Measurements from ENCODE around the gene FHAD1. TPM values are rescaled to one million over a fixed set of nuclear protein-coding genes. Genes with fewer than 3 reads are reported as not detected.

FHAD1 gene
- total and polyA plus RNA-seq, 9 of the 15 experiments (the other 6 are each of a cell fraction or from before 2014, with no cell fraction given), result 0.32 to 2.1 (median 1.5) TPM; not detected in 1

DNA sequence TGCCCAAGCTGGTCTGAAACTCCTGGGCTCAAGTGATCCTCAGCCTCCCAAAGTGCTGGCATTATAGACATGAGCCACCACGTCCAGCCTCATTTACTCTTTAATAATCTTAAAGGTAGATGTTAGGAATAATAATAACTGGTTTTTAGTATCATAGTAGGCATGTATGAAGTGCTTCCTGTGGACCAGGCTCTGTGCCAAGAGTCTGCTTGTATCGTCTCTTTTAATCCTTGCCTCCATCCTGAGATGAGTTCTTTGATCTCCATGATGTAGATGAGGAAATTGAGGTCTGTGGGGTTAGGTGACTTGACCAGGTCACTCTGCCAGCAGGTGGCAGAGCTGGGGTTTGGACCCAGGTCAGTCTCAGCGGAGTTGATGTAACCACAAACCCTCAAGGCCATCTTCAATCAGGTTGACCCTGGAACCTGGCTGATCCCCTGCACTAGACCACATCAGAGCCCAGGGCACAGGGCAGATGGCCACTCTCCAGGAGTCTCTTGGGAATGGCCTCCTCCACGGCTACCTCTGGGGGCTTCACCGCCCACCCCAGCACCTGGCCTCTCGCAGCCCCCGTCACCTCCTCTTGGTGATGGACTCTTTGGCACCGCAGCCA lies 173.9 kb downstream of the FHAD1 start:
- Histone ChIP-seq H3K4me2 (ENCODE audit: insufficient read depth, low read length) (no peak overlapping the region), H3K4me3 (no peak overlapping the region), H3K9me3 (replicated peaks; ENCODE audit: control insufficient read depth, insufficient read depth, low read depth, low read length) (no peaks in the 10 kb centered on the region), H3K27me3 (ENCODE audit: control insufficient read depth in 2 of 2, insufficient read depth in 2 of 2, low read length in 2 of 2) (no peaks in the 10 kb centered on the region), H3K27ac (ENCODE audit: extremely low read depth, low read depth, low read length) (no peak overlapping the region), H3K4me1 (replicated peaks in 1 of 2; ENCODE audit: control insufficient read depth in 2 of 2, insufficient read depth in 2 of 2, low read length in 2 of 2) (peaks cover 32 to 62% of the 10 kb centered on the region in 2 experiments), H4K20me1 (replicated peaks; ENCODE audit: control insufficient read depth, insufficient read depth, low read length) (peaks cover 24% of the 10 kb centered on the region), H3K9me1 (ENCODE audit: control insufficient read depth, insufficient read depth, low read length) (peaks cover 4% of the 10 kb centered on the region), H3K36me3 (ENCODE audit: control insufficient read depth, insufficient read depth, low read length) (peaks cover 14% of the 10 kb centered on the region; the same call in 2 of the 3 replicates), H3K79me2 (ENCODE audit: control insufficient read depth, insufficient read depth, low read length) (peaks cover 14% of the 10 kb centered on the region; the same call in 1 of the 3 replicates), H3K9ac (ENCODE audit: insufficient read depth in 1 of 2, low read depth in 2 of 2, low read length in 2 of 2) (no peak overlapping the region), H2AFZ (ENCODE audit: low read depth, low read length) (no peak overlapping the region)
- intact Hi-C loops (cut with micrococcal nuclease), result no loop called here
- WGBS (ENCODE audit: insufficient coverage, low coverage, missing lambda C conversion rate), result 80% methylated on average over 8 of the region's 8 CpGs
- FAIRE-seq (peak; percentile 42), DNase-seq (ENCODE audit: extremely low read depth in 1 of 4, low spot score in 3 of 4) (peak in 1 of 4 experiments; percentile 47), ATAC-seq (no peak; the same call in 2 of the 3 replicates)
- no TSS peak for BruUV-seq (replicated peaks)
- in situ Hi-C loops (cut with MboI), result loop anchor here (10.0 kb wide), 1 partner anchor 296 kb away; no protein-coding TSS in a partner anchor
- no peak for TF ChIP-seq NR0B1 (IDR thresholded peaks at IDR 0.05; ENCODE audit: partially characterized antibody)
- 0 out of 2 replicates have a peak, but pooled peaks have one; percentile 49 for TF ChIP-seq TCF7 (IDR thresholded peaks at IDR 0.05; ENCODE audit: borderline replicate concordance)
- peak; percentile 17; the same call in 1 of the 2 replicates for TF ChIP-seq NFIC (IDR thresholded peaks at IDR 0.05)
- no peak for TF ChIP-seq MBD2 (IDR thresholded peaks at IDR 0.05; ENCODE audit: borderline replicate concordance, low read depth)
- no peak for TF ChIP-seq RHOXF2B (CRISPR knock-in tag; conservative IDR thresholded peaks at IDR 0.05)
- TF ChIP-seq, protein P1, sequence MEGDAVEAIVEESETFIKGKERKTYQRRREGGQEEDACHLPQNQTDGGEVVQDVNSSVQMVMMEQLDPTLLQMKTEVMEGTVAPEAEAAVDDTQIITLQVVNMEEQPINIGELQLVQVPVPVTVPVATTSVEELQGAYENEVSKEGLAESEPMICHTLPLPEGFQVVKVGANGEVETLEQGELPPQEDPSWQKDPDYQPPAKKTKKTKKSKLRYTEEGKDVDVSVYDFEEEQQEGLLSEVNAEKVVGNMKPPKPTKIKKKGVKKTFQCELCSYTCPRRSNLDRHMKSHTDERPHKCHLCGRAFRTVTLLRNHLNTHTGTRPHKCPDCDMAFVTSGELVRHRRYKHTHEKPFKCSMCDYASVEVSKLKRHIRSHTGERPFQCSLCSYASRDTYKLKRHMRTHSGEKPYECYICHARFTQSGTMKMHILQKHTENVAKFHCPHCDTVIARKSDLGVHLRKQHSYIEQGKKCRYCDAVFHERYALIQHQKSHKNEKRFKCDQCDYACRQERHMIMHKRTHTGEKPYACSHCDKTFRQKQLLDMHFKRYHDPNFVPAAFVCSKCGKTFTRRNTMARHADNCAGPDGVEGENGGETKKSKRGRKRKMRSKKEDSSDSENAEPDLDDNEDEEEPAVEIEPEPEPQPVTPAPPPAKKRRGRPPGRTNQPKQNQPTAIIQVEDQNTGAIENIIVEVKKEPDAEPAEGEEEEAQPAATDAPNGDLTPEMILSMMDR (IDR thresholded peaks at IDR 0.05 in 2 of 3, conservative IDR thresholded peaks at IDR 0.05 in 1 of 3; ENCODE audit: insufficient read depth in 2 of 3, low read depth in 1 of 3, low read length in 3 of 3), result peak; percentile 26 to 54 (median 45); a peak in 5 of 6 replicates
- ChIA-PET POLR2A (interaction anchor here (0.6 to 1.2 kb wide), 2 partner anchors 12 to 233 kb away, joined by 3 to 5 read pairs; no protein-coding TSS in a partner anchor), CTCF (ENCODE audit: low intra/inter-chr PET ratio) (no interaction called here)

All from K562 (cell line).